Pancreas (tissue), 10 donors: ENCODE measurements around the gene CALN1. TPM values are rescaled to one million over a fixed set of nuclear protein-coding genes. Genes with fewer than 3 reads are reported as not detected.

Experiments used
- ATAC-seq, 4 donors: fragments of 200-7000 bp; cut with Tn5 transposase; one replicate each; pipeline versions ENCODE4 v1.8.0 to v1.9.1; 2020; ENCODE audit warnings: mild to moderate bottlenecking in 4 of 4, moderate library complexity in 4 of 4
- DNase-seq, 6 donors: peaks; one replicate each; pipeline ENCODE4 v3.0.0-alpha.2; 2020
- FAIRE-seq: peaks from 2 replicates; lab custom pipeline; 2012; peaks lifted over from hg19 to GRCh38; lab: Jason Lieb, UNC
- H3K27ac ChIP-seq, 4 donors: fragments of 200-600 bp; sonication (generic); 1 replicate in 3 of 4; 2 replicates in 1 of 4; pipeline versions ENCODE4 v1.5.0 to v1.8.0; 2020
- H3K27me3 ChIP-seq, 4 donors: fragments of 200-600 bp; one replicate each; pipeline ENCODE4 v1.8.0; 2021
- H3K36me3 ChIP-seq, 3 donors: fragments of 200-600 bp; sonication (generic) in 1 of 3; one replicate each; pipeline versions ENCODE4 v1.5.0 to v1.8.0; 2020 to 2021
- H3K4me1 ChIP-seq, 3 donors: fragments of 200-600 bp; one replicate each; pipeline ENCODE4 v1.8.0; 2021
- H3K4me3 ChIP-seq, 4 donors: fragments of 200-600 bp; sonication (generic) in 2 of 4; one replicate each; pipeline versions ENCODE4 v1.5.0 to v1.8.0; 2020 to 2021
- H3K9me3 ChIP-seq, 4 donors: fragments of 200-600 bp; one replicate each; pipeline ENCODE4 v1.8.0; 2021
- WGBS, 2 donors: extraction: QIAGEN DNeasy Blood & Tissue Kit; methylation state at CpG; one replicate each; pipeline ENCODE4 v1.1.7; 2013; 5-methylcytosine and 5-hydroxymethylcytosine counted together
- intact Hi-C, 3 donors: fragments of 100-400 bp; cut with DNase I; formaldehyde crosslinking; loops; one replicate each; pipeline versions ENCODE4 v1.11.1 to v1.14.2; 2022
- polyA plus RNA-seq, 2 donors: library from polyadenylated mRNA; stranded (reverse); fragments of 200-250 nt; gene quantifications; one replicate each; pipeline ENCODE4 v1.2.3, GENCODE V29; 2013
- total RNA-seq, 6 donors: library from RNA; stranded (reverse); fragmentation: NEBNext Ultra II Directional in 4 of 6; extraction: Animal tissue kit (Norgen Biotek cat#: 25700) in 4 of 6; gene quantifications; one replicate each; pipeline versions ENCODE4 v1.2.1 to v1.2.4, GENCODE V29; 2021 to 2023
- TF ChIP-seq, protein P1 (sequence below), 4 donors: fragments of 200-600 bp; sonication (generic) in 3 of 4; IDR thresholded peaks; one replicate each; pipeline versions ENCODE4 v1.5.0 to v1.8.0; 2021; ENCODE audit warnings: antibody characterized with exemption in 4 of 4
- donor health status: healthy with polysubstance abuse.
- donor health status: DM: no; HTN: no; CAD: no; lungs with moderate emphysema.
- donor health status: DM: no; HTN: no; CAD: no.
- donor health status: control.
- donor health status: control.
- donor health status: Bipolar disorder and iron deficiency.
- donor health status: DM: yes; HTN: yes; CAD: no.
- donor health status: DM: no; HTN: no; CAD: no.
- donor health status: DM: no; HTN: no; CAD: no.
- donor health status: DM: yes; HTN: yes; CAD: no.

Gene CALN1
- total and polyA plus RNA-seq, 8 donors, result 0.39 to 18.4 (median 1.5) TPM

DNA sequence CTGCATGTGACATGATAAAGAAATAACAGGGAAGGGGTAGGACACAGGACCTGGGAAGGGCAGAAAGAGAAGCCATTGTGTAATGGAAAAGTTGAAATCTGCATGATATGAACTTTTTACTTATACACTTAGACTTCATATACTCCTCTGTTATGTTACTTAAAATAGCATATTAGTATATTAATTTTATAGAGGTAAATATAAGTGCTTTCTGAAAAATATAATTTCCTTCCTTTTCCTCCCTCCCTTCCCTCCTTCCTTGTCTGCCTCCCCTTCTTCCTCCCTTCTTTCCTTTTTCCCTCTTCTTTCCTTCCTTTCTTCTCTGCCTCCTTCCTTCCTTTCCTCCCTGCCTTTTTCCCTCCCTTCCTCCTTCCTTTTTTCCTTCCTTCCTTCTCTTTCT is 363.7 kb downstream of the CALN1 start:
- ATAC-seq (no peak), DNase-seq (no peak), FAIRE-seq (no peak)
- TF ChIP-seq, protein P1, sequence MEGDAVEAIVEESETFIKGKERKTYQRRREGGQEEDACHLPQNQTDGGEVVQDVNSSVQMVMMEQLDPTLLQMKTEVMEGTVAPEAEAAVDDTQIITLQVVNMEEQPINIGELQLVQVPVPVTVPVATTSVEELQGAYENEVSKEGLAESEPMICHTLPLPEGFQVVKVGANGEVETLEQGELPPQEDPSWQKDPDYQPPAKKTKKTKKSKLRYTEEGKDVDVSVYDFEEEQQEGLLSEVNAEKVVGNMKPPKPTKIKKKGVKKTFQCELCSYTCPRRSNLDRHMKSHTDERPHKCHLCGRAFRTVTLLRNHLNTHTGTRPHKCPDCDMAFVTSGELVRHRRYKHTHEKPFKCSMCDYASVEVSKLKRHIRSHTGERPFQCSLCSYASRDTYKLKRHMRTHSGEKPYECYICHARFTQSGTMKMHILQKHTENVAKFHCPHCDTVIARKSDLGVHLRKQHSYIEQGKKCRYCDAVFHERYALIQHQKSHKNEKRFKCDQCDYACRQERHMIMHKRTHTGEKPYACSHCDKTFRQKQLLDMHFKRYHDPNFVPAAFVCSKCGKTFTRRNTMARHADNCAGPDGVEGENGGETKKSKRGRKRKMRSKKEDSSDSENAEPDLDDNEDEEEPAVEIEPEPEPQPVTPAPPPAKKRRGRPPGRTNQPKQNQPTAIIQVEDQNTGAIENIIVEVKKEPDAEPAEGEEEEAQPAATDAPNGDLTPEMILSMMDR (IDR thresholded peaks at IDR 0.05), result no peak
- Histone ChIP-seq H3K36me3 (no peaks in the 10 kb centered on the region), H3K4me1 (no peaks in the 10 kb centered on the region), H3K27ac (no peak overlapping the region), H3K27me3 (no peaks in the 10 kb centered on the region), H3K4me3 (no peak overlapping the region), H3K9me3 (no peaks in the 10 kb centered on the region)
- intact Hi-C loops, result no loop called here

DNA sequence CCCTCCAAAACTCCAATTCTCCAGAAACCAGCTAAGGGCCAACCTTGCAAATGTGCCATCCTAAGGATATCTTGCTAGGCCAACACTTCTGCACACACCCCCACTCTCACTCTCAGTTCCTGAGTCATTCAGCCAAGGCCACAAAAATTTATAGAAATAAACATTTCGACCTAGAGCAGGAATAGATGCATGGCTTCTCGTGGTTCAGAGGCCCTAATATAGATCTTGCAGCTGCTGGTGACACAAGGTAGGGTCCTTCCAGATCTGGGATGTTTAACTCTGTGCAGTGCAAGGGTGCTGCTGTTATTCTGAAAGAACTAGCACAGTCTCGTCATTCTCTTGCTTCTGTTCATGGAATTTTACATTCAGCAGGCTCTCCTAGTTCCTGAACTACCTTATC is 369.3 kb downstream of the CALN1 start:
- H3K9me3 ChIP-seq, result no peaks in the 10 kb centered on the region
- DNase-seq, result no peak
- H3K4me1 ChIP-seq, result no peaks in the 10 kb centered on the region
- intact Hi-C loops, result no loop called here
- FAIRE-seq, result no peak
- H3K27ac ChIP-seq, result no peak overlapping the region
- H3K4me3 ChIP-seq, result no peak overlapping the region
- TF ChIP-seq, protein P1 (IDR thresholded peaks at IDR 0.05), result no peak
- ATAC-seq, result no peak
- no peaks in the 10 kb centered on the region for H3K36me3 ChIP-seq
- no peaks in the 10 kb centered on the region for H3K27me3 ChIP-seq
- WGBS, 2 donors, result 54 to 62% methylated on average over 3 of the region's 3 CpGs

DNA sequence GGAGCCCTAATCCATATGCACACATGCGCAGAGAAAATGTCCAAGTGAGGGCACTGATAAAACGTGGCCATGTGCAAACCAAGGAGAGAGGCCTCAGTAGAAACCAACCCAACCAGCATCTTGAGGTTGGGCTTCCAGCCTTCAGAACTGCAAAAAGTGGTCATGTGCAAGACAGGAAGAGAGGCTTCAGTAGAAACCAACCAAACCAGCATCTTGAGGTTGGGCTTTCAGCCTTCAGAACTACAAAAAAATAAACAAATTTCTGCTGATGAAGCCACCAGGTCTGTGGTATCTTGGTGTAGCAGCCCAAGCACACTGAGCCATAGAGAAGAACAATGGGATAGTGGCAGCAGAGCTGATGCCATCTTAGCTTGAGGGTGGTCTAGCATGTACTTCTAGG is 371.5 kb downstream of the CALN1 start:
- Histone ChIP-seq H3K9me3 (no peaks in the 10 kb centered on the region), H3K27me3 (no peaks in the 10 kb centered on the region), H3K4me1 (no peaks in the 10 kb centered on the region), H3K36me3 (no peaks in the 10 kb centered on the region), H3K4me3 (no peak overlapping the region), H3K27ac (no peak overlapping the region)
- WGBS, 2 donors, result 69 to 73% methylated on average over 2 of the region's 2 CpGs
- FAIRE-seq (no peak), ATAC-seq (no peak), DNase-seq (no peak)
- TF ChIP-seq, protein P1 (IDR thresholded peaks at IDR 0.05), result no peak
- intact Hi-C loops, result no loop called here

DNA sequence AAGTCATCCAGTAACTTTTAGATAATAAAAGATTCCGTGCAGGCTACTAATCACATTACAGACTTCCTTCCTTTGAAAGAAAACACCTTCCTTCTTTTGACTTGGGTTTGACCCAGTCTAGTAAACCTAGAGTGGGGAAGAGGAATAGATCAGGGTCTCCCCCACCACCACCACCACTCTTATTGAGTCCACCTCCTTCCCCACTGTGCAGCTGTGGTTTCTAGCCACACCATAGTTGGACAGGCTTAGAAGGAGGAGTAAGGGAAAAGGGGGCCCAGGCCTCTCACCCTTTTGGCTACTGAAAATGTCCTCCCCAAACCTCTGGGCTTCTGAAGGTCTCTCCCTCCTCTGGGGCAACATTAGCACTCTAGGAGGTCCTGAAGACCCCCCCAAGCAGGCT is 372.7 kb downstream of the CALN1 start:
- FAIRE-seq, result no peak
- no peak overlapping the region for H3K27ac ChIP-seq
- 71 to 77% methylated on average over 1 of the region's 1 CpG for WGBS, 2 donors
- no peaks in the 10 kb centered on the region for H3K9me3 ChIP-seq
- TF ChIP-seq, protein P1 (IDR thresholded peaks at IDR 0.05), result no peak
- no peak for ATAC-seq
- H3K27me3 ChIP-seq, result no peaks in the 10 kb centered on the region
- no peak overlapping the region for H3K4me3 ChIP-seq
- intact Hi-C loops, result no loop called here
- no peaks in the 10 kb centered on the region for H3K36me3 ChIP-seq
- no peaks in the 10 kb centered on the region for H3K4me1 ChIP-seq
- no peak for DNase-seq

DNA sequence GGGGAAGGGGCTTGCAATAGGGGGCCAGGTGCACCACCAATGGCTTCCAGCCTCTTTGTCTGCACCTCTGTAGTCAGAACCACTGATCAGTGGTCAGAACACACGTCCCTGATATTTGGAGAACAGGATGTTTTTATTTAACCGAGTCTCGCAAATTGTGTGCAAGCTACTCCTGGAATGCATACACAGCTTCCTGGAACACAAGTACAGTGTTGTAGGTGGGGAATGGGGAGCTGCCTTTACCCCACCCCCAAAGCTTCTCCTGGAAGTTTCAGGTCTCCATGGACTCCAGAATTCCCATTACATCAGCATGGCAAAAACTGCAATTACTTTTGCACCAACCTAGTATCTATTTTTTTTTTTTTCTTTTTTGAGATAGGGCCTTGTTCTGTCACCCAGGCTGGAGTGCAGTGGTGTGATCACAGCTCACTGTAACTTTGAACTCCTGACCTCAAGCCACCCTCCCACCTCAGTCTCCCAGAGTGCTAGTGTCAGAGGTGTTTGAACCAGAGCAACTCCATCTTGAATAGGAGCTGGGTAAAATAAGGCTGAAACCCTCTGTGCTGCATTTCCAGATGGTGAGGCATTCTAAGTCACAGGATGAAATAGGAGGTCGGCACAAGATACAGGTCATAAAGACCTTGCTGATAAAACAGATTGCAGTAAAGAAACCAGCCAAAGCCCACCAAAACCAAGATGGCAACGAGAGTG is 374.0 kb downstream of the CALN1 start:
- H3K9me3 ChIP-seq, result no peaks in the 10 kb centered on the region
- WGBS, 2 donors, result 65 to 71% methylated on average over 5 of the region's 5 CpGs
- no peak for ATAC-seq
- no peak for DNase-seq
- H3K27me3 ChIP-seq, result no peaks in the 10 kb centered on the region
- TF ChIP-seq, protein P1 (IDR thresholded peaks at IDR 0.05), result no peak
- intact Hi-C loops, result no loop called here
- FAIRE-seq, result no peak
- H3K27ac ChIP-seq, result no peak overlapping the region
- no peaks in the 10 kb centered on the region for H3K4me1 ChIP-seq
- no peaks in the 10 kb centered on the region for H3K36me3 ChIP-seq
- H3K4me3 ChIP-seq, result no peak overlapping the region
